ENCODE measurements around the gene PLA2G2F.

The PLA2G2F gene

GRCh38 chr1:20138961-20139550, at the start of gene PLA2G2F:
TSS of gene PLA2G2F (plus strand) at chr1:20139323. CDS start at chr1:20139428, 105 bp downstream.
- no peak within 1 kb of the TSS for H3K4me3 ChIP-seq (replicated peaks; ENCODE audit: low read depth, low read length)
- DNase-seq (ENCODE audit: extremely low read depth, low read depth) = no peak
- no peak for TF ChIP-seq CTCF (IDR thresholded peaks at IDR 0.05; ENCODE audit: low read depth, low read length, missing control alignments)

GRCh38 chr1:20089328-20090077, 49.6 kb upstream of the PLA2G2F start:
- no peak for DNase-seq (ENCODE audit: extremely low read depth, low read depth)
- H3K4me3 ChIP-seq (replicated peaks; ENCODE audit: low read depth, low read length) = no peak overlapping the region
- no peak for TF ChIP-seq CTCF (IDR thresholded peaks at IDR 0.05; ENCODE audit: low read depth, low read length, missing control alignments)

GRCh38 chr1:20090119-20090518, 49.0 kb upstream of the PLA2G2F start:
- TF ChIP-seq CTCF (IDR thresholded peaks at IDR 0.05; ENCODE audit: low read depth, low read length, missing control alignments) = no peak
- H3K4me3 ChIP-seq (replicated peaks; ENCODE audit: low read depth, low read length) = no peak overlapping the region
- DNase-seq (ENCODE audit: extremely low read depth, low read depth) = no peak

- no peak for DNase-seq (ENCODE audit: extremely low read depth, low read depth)
- no peak overlapping the region for H3K4me3 ChIP-seq (replicated peaks; ENCODE audit: low read depth, low read length)
- no peak for TF ChIP-seq CTCF (IDR thresholded peaks at IDR 0.05; ENCODE audit: low read depth, low read length, missing control alignments)
These were observed 48.5 kb upstream of the PLA2G2F start for GRCh38 chr1:20090641-20091040.

- H3K4me3 ChIP-seq (replicated peaks; ENCODE audit: low read depth, low read length) = no peak overlapping the region
- no peak for DNase-seq (ENCODE audit: extremely low read depth, low read depth)
- TF ChIP-seq CTCF (IDR thresholded peaks at IDR 0.05; ENCODE audit: low read depth, low read length, missing control alignments) = no peak
These were observed 45.8 kb upstream of the PLA2G2F start for GRCh38 chr1:20093303-20093702.

GRCh38 chr1:20093940-20094391, 45.2 kb upstream of the PLA2G2F start:
- no peak overlapping the region for H3K4me3 ChIP-seq (replicated peaks; ENCODE audit: low read depth, low read length)
- no peak for TF ChIP-seq CTCF (IDR thresholded peaks at IDR 0.05; ENCODE audit: low read depth, low read length, missing control alignments)

More at GRCh38 chr1:20093940-20094391, 45.2 kb upstream of the PLA2G2F start:
- DNase-seq (ENCODE audit: extremely low read depth, low read depth) = no peak

All from HFF-Myc (cell line).